H9 (cell line): Measurements from ENCODE around the gene HHAT. TPM values are rescaled to one million over a fixed set of nuclear protein-coding genes. Genes with fewer than 3 reads are reported as not detected.

Source experiments
- DNase-seq: peaks from one replicate; pipeline ENCODE4 v3.0.0-alpha.2; 2017
- H2AFZ ChIP-seq: one replicate; pipeline ENCODE4 v1.6.1; 2013; ENCODE audit warnings: mild to moderate bottlenecking, low read length, control low read depth, moderate library complexity
- H2AK5ac ChIP-seq: 2 replicates; pipeline ENCODE4 v1.6.1; 2013; ENCODE audit warnings: low read length, control low read depth, mixed read lengths; ENCODE audit not compliant: insufficient read length
- H2BK120ac ChIP-seq: one replicate; pipeline ENCODE4 v1.6.1; 2013; ENCODE audit warnings: low read depth, mild to moderate bottlenecking, low read length, control low read depth, inconsistent platforms; ENCODE audit not compliant: poor library complexity, severe bottlenecking
- H2BK12ac ChIP-seq: 2 replicates; pipeline ENCODE4 v1.6.1; 2013; ENCODE audit warnings: low read length, control low read depth, mixed read lengths, low read depth; ENCODE audit not compliant: insufficient read length
- H2BK15ac ChIP-seq: 2 replicates; pipeline ENCODE4 v1.6.1; 2013; ENCODE audit warnings: low read depth, low read length, control low read depth
- H2BK20ac ChIP-seq: one replicate; pipeline ENCODE4 v1.6.1; 2013; ENCODE audit warnings: low read depth, mild to moderate bottlenecking, low read length, control low read depth, inconsistent platforms; ENCODE audit not compliant: poor library complexity, severe bottlenecking
- H2BK5ac ChIP-seq: 2 replicates; pipeline ENCODE4 v1.6.1; 2013; ENCODE audit warnings: low read length, control low read depth, mixed read lengths; ENCODE audit not compliant: insufficient read length
- H3K14ac ChIP-seq: 2 replicates; pipeline ENCODE4 v1.6.1; 2013; ENCODE audit warnings: low read length, control low read depth; ENCODE audit not compliant: insufficient read depth
- H3K18ac ChIP-seq: 2 replicates; pipeline ENCODE4 v1.6.1; 2013; ENCODE audit warnings: low read depth, mild to moderate bottlenecking, mixed read lengths, low read length, control low read depth; ENCODE audit not compliant: insufficient read length
- H3K23ac ChIP-seq: 2 replicates; pipeline ENCODE4 v1.6.1; 2013; ENCODE audit warnings: low read length, control low read depth, mixed read lengths, low read depth; ENCODE audit not compliant: insufficient read length
- H3K23me2 ChIP-seq: 2 replicates; pipeline ENCODE4 v1.6.1; 2013; ENCODE audit warnings: low read depth, mild to moderate bottlenecking, mixed read lengths, low read length, control low read depth; ENCODE audit not compliant: insufficient read length, poor library complexity, severe bottlenecking
- H3K27ac ChIP-seq: 2 replicates; pipeline ENCODE4 v1.5.1; 2013; ENCODE audit warnings: low read length, control low read depth, mixed read lengths, low read depth; ENCODE audit not compliant: insufficient read length
- H3K27me3 ChIP-seq: 2 replicates; pipeline ENCODE4 v1.6.1; 2013; ENCODE audit warnings: low read length, control low read depth, inconsistent platforms; ENCODE audit not compliant: insufficient read depth
- H3K4ac ChIP-seq: 2 replicates; pipeline ENCODE4 v1.6.1; 2013; ENCODE audit warnings: low read depth, mild to moderate bottlenecking, control low read depth, inconsistent platforms, low read length, moderate library complexity
- H3K4me1 ChIP-seq: 2 replicates; pipeline ENCODE4 v1.6.1; 2013; ENCODE audit warnings: low read length, control low read depth, inconsistent platforms; ENCODE audit not compliant: insufficient read depth
- H3K4me2 ChIP-seq: 2 replicates; pipeline ENCODE4 v1.6.1; 2013; ENCODE audit warnings: low read length, control low read depth, mixed read lengths; ENCODE audit not compliant: insufficient read length, insufficient read depth
- H3K56ac ChIP-seq: 2 replicates; pipeline ENCODE4 v1.6.1; 2013; ENCODE audit warnings: low read depth, mild to moderate bottlenecking, mixed read lengths, low read length, control low read depth; ENCODE audit not compliant: insufficient read length
- H3K79me1 ChIP-seq: 2 replicates; pipeline ENCODE4 v1.6.1; 2013; ENCODE audit warnings: low read depth, mild to moderate bottlenecking, moderate library complexity, low read length, control low read depth, inconsistent platforms; ENCODE audit not compliant: insufficient read depth, poor library complexity, severe bottlenecking
- H3K79me2 ChIP-seq: 2 replicates; pipeline ENCODE4 v1.6.1; 2013; ENCODE audit warnings: low read length, control low read depth, inconsistent platforms; ENCODE audit not compliant: insufficient read depth
- H3K9ac ChIP-seq: 2 replicates; pipeline ENCODE4 v1.6.1; 2013; ENCODE audit warnings: low read length, control low read depth, mixed read lengths; ENCODE audit not compliant: insufficient read length; ENCODE audit errors: extremely low read depth
- H3K9me3 ChIP-seq: one replicate; pipeline ENCODE4 v1.6.1; 2013; ENCODE audit warnings: low read depth, low read length, inconsistent platforms; ENCODE audit not compliant: control insufficient read depth
- H3T11ph ChIP-seq: one replicate; pipeline ENCODE4 v1.6.1; 2013; ENCODE audit warnings: mild to moderate bottlenecking, low read length, control low read depth, inconsistent platforms
- H4K20me1 ChIP-seq: one replicate; pipeline ENCODE4 v1.6.1; 2013; ENCODE audit not compliant: control insufficient read depth, insufficient read length, insufficient read depth
- H4K5ac ChIP-seq: 2 replicates; pipeline ENCODE4 v1.6.1; 2013; ENCODE audit warnings: low read depth, mild to moderate bottlenecking, mixed read lengths, low read length, control low read depth; ENCODE audit not compliant: insufficient read length
- H4K8ac ChIP-seq: replicated peaks from 2 replicates; pipeline ENCODE4 v1.6.1; 2013; ENCODE audit warnings: low read length, control low read depth, mixed read lengths, low read depth; ENCODE audit not compliant: insufficient read length
- H4K91ac ChIP-seq: 2 replicates; pipeline ENCODE4 v1.6.1; 2013; ENCODE audit warnings: low read depth, mild to moderate bottlenecking, moderate library complexity, mixed read lengths, low read length, control low read depth; ENCODE audit not compliant: insufficient read length
- H3K27ac Mint-ChIP-seq, 3 experiments: 2 replicates in 2 of 3; 3 replicates in 1 of 3; pipeline ENCODE4 v1.8.0; 2020 to 2021; ENCODE audit warnings: mixed read lengths in 3 of 3, mild to moderate bottlenecking in 1 of 3, moderate library complexity in 1 of 3
- H3K27me3 Mint-ChIP-seq: 2 replicates; pipeline ENCODE4 v1.8.0; 2021; ENCODE audit warnings: low read depth, mild to moderate bottlenecking, moderate library complexity, mixed read lengths
- H3K36me3 Mint-ChIP-seq, 3 experiments: 2 replicates in 2 of 3; 3 replicates in 1 of 3; pipeline ENCODE4 v1.8.0; 2020 to 2021; ENCODE audit warnings: low read depth in 3 of 3, mixed read lengths in 3 of 3; ENCODE audit not compliant: insufficient read depth in 1 of 3
- H3K4me1 Mint-ChIP-seq, 2 experiments: 2 replicates each; pipeline ENCODE4 v1.8.0; 2020; ENCODE audit warnings: mixed read lengths in 2 of 2
- H3K4me3 Mint-ChIP-seq, 2 experiments: 2 replicates in 1 of 2; 3 replicates in 1 of 2; pipeline ENCODE4 v1.8.0; 2020 to 2021; ENCODE audit warnings: mild to moderate bottlenecking in 2 of 2, mixed read lengths in 2 of 2, moderate library complexity in 1 of 2
- H3K9me3 Mint-ChIP-seq, 2 experiments: 2 replicates in 1 of 2; 3 replicates in 1 of 2; pipeline ENCODE4 v1.8.0; 2020; ENCODE audit warnings: mild to moderate bottlenecking in 2 of 2, mixed read lengths in 2 of 2, moderate library complexity in 1 of 2
- WGBS: extraction: QIAGEN DNeasy Blood & Tissue Kit; methylation state at CpG from one replicate; pipeline ENCODE4 v1.1.7; 2013; ENCODE audit warnings: missing lambda C conversion rate, low lambda C conversion rate, mixed read lengths; ENCODE audit not compliant: insufficient read length; ENCODE audit errors: extremely low coverage; 5-methylcytosine and 5-hydroxymethylcytosine counted together
- total RNA-seq: library from RNA; stranded (reverse); gene quantifications from 2 replicates; pipeline ENCODE4 v1.2.1, GENCODE V29; 2021
- TF ChIP-seq, protein P1 (sequence below): fragments of 200-600 bp; sonication (generic); conservative IDR thresholded peaks from 3 replicates; pipeline ENCODE4 v1.8.0; 2021; ENCODE audit warnings: antibody characterized with exemption, mild to moderate bottlenecking

HHAT gene
- total RNA-seq, 1 experiment from 2014 or later = 0.48 TPM

DNA sequence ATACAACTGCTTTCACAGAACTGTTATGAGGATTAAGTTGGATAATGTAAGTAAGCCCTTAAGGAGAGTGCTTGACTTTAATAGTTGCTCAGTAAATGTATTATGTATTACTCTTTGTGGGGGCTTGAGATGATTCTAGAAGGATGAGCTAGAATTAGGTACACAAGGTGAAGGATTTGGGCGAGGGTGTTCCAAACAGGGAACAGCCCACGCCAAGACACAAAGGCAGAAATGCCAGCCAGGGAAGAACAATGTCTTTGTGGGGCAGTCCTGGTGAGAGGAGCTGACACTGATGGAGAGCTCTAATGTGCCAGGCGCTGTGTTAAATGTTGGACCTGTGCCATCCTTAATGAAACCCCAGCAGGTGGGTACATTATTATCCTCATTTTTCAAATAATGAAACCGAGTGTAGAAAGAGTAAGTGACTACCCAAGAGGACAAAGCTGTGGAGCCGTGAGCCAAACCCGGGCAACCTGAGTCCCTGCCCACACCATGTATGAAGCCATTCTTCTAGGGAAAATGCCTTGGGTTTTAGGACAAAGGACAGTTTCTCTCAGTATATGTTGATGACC, 362.4 kb downstream of the HHAT start:
- no peak overlapping the region for H3K4me2 ChIP-seq
- H2BK12ac ChIP-seq = no peak overlapping the region
- H3K23me2 ChIP-seq = no peaks in the 10 kb centered on the region
- H3K27ac Mint-ChIP-seq = no peak overlapping the region
- no peak overlapping the region for H2AK5ac ChIP-seq
- H3K4me3 Mint-ChIP-seq = no peak overlapping the region
- H4K91ac ChIP-seq = no peak overlapping the region
- H3K79me1 ChIP-seq = no peaks in the 10 kb centered on the region
- H2AFZ ChIP-seq = no peak overlapping the region
- no peaks in the 10 kb centered on the region for H3K9me3 ChIP-seq
- no peak overlapping the region for H3K56ac ChIP-seq
- no peaks in the 10 kb centered on the region for H4K20me1 ChIP-seq
- H3K9me3 Mint-ChIP-seq = no peaks in the 10 kb centered on the region
- no peak overlapping the region for H2BK20ac ChIP-seq
- H3K27ac ChIP-seq = no peak overlapping the region
- H4K8ac ChIP-seq = no peak overlapping the region
- no peak overlapping the region for H3K23ac ChIP-seq
- TF ChIP-seq, protein P1, sequence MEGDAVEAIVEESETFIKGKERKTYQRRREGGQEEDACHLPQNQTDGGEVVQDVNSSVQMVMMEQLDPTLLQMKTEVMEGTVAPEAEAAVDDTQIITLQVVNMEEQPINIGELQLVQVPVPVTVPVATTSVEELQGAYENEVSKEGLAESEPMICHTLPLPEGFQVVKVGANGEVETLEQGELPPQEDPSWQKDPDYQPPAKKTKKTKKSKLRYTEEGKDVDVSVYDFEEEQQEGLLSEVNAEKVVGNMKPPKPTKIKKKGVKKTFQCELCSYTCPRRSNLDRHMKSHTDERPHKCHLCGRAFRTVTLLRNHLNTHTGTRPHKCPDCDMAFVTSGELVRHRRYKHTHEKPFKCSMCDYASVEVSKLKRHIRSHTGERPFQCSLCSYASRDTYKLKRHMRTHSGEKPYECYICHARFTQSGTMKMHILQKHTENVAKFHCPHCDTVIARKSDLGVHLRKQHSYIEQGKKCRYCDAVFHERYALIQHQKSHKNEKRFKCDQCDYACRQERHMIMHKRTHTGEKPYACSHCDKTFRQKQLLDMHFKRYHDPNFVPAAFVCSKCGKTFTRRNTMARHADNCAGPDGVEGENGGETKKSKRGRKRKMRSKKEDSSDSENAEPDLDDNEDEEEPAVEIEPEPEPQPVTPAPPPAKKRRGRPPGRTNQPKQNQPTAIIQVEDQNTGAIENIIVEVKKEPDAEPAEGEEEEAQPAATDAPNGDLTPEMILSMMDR = no peak
- no peak overlapping the region for H2BK120ac ChIP-seq
- no peak overlapping the region for H3K4ac ChIP-seq
- H3K27me3 Mint-ChIP-seq = no peaks in the 10 kb centered on the region
- no peak overlapping the region for H3K18ac ChIP-seq
- no peak overlapping the region for H2BK15ac ChIP-seq
- WGBS = no CpG with 5 or more reads among the region's 6 CpGs
- H2BK5ac ChIP-seq = no peak overlapping the region
- no peak overlapping the region for H3K9ac ChIP-seq
- H3K79me2 ChIP-seq = no peaks in the 10 kb centered on the region
- H3K4me1 ChIP-seq = no peaks in the 10 kb centered on the region
- H3K4me1 Mint-ChIP-seq = no peaks in the 10 kb centered on the region
- H3K27me3 ChIP-seq = no peaks in the 10 kb centered on the region
- DNase-seq = no peak
- no peak overlapping the region for H3T11ph ChIP-seq
- H4K5ac ChIP-seq = no peak overlapping the region
- H3K36me3 Mint-ChIP-seq = no peaks in the 10 kb centered on the region
- H3K14ac ChIP-seq = no peak overlapping the region
